Posterior cingulate gyrus (tissue), 11 donors: ENCODE data around the gene MED8.
"Not testable (repeated sequence)": the region's sequence is repeated elsewhere in the genome, so short reads cannot be mapped to it uniquely, and the experiment has no call there.

Experiments used
- DNase-seq, 10 donors: peaks; one replicate each; pipeline versions ENCODE4 v3.0.0 to v3.0.0-alpha.2; 2020 to 2021; ENCODE audit warnings: mixed read lengths in 3 of 10
- intact Hi-C: fragments of 100-400 bp; cut with DNase I; formaldehyde crosslinking; loops from one replicate; pipeline ENCODE4 v1.15.1; 2023

The MED8 gene

DNA sequence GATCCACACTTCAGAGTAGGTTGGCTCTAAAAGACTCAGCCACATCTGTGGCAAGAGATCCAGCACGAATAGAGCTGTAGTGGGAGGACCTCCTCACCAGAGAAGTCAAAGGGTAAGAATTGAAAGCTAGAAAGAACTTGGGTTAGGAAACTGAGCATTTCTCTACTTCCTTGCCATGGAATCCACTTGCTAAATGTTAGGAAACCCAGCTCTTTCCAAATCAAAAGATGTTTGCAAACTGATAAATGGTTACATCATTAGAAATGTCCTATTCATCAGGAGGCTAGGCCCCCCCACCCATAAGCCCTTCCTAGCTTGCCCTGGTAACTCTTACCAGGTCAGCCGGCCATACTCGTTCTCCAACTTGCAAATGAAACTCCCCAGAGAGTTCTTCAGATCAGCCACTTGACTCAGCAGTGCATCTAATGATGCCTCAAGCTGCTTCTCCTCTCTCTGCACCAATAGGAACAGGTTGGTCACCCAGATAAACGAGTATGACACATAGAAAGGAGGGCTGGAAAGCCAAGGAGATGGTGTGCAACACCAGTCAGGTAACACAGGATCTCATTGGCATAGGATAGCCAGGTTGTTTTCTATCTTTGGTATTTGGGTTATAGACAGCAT lies 1.5 kb downstream of the MED8 start:
- intact Hi-C loops: no loop called here
- DNase-seq: no peak

DNA sequence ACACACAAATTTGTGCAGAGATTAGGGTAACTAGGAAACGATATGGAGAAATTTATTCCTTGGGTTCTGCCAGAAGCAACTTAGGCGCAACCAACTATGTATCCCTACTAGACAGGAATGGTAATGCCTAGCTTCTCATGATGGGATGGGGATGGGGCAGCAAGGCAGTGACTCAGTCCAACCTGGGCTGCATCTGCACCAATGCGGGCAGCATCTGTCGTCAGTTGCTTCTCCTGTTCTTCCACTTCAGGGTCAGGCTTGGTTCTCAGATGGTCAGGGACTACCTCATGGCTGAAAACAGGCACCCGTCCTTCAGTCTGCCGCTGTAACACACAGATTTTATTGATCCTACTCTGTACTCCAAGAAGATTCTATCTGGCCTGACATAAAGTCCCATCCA lies 2.9 kb downstream of the MED8 start:
- intact Hi-C loops: no loop called here

DNA sequence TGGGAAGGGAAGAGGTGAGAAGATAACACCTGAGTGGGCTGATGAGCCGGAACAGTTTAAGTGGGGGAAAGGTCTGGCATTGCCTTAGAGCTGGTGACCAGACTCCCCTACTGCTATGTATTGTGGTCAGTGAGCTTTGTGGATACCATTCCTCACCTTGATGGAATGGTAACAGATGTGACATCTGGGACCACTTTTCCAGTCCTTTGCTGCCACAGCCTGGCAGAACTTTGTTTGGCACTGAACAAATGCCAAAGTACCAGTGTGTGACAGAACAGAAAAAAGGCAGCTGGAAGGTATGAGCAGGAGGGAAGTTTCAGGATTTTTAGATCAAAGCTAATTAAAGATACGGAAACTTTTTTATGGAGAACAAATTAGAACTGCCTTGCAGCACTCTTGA lies 6.2 kb downstream of the MED8 start:
- peak in 5 of 10 donors; percentile 47 to 92 (median 58) for DNase-seq
- intact Hi-C loops: loop anchor here (1.0 kb wide), 1 partner anchor 145 kb away; no protein-coding TSS in a partner anchor

More for the DNA sequence above, 2.9 kb downstream of the MED8 start:
- no peak for DNase-seq

DNA sequence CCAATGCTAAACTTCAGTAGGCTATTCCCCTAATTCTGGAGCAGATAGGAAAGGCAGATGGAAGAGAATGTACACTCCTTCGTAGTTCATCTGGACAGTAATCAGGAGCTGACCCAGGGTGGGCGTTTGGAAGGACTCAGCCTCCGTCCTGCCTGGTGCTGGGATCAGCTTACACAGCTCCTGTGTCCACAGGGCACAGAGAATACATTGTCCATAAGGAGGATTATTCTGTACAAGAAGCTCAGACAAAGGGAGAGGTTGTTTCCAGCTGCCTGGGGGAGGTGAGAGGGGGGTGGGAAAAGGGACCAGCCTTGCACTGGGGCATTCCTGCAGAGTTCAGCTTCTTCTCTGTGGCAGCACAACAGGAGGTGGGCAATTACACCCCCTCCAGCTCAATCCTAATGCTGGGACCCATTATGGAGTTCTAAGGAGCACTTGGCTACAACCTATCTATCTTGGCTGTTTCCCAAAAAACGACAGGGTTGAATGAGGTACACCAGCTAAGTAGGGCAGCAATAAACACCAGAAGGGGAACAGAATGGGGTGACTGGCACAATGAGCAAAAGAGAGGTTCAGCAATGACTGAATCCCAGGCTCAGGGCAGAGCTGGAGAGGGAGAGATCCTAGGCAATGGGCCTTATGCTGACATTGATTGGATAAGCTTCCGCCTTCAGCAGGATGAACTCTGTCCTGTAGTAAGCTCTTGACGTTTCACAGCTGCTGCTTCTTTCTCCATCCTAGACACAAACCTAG lies 7.4 kb downstream of the MED8 start:
- intact Hi-C loops: no loop called here
- peak in 8 of 10 donors; percentile 45 to 94 (median 61) for DNase-seq

DNA sequence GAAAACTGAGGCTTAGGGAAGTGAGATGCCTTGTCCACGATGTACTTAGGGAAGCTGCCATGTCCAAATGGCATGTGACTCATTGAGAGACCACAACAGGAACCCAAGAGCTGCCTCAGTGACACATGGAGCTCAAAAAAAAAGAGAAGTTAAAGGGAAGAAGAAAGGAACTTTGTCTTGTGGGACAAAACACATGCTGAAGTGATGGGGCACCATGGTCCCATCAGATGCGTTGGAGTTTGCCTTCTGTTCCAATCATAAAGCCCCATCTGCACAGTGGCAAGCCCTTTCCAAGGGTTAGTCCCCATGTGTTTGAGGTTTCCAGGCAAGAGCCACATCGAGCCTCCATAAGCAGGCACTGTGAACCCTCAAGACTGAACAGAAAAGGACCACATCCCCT lies 8.0 kb downstream of the MED8 start:
- DNase-seq: peak in 2 of 10 donors; percentile 17 to 40
- intact Hi-C loops: no loop called here

DNA sequence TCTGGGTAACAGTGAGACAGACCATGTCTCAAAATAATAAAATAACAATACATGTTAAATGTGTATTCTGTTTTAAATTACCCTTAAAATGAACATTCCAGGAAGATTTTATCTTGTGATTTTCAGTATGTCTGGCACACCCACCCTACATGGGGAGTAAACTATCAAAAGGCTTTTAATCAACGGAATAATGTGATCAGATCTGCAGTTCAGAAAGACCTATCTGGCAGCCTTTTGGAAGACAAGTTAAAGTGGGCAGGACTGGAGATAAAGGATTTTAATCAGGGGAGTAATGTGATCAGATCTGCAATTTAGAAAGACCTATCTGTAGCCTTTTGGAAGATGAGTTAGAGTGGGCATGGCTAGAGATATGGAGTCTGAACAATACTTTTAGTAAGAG lies 10.1 kb downstream of the MED8 start:
- no peak for DNase-seq
- intact Hi-C loops: no loop called here

DNA sequence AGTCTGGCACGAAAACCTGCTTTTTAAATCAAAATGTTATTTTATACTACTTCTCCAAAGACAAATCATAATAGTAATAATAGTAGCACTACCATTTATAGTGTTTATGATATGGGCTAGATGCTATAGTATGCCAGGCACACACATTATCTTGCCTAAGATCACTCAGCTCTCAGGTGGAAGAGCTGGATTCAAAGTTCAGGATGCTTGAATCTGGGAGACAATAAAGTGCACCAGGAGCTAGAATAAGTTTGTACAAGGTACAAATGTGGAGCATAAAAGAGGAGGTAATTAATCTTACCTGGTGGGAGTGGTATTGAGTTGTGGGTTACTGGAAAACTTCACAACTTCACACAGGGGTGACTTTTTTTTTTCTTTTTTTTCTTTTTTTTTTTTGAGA lies 11.8 kb downstream of the MED8 start:
- no peak for DNase-seq
- intact Hi-C loops: no loop called here

DNA sequence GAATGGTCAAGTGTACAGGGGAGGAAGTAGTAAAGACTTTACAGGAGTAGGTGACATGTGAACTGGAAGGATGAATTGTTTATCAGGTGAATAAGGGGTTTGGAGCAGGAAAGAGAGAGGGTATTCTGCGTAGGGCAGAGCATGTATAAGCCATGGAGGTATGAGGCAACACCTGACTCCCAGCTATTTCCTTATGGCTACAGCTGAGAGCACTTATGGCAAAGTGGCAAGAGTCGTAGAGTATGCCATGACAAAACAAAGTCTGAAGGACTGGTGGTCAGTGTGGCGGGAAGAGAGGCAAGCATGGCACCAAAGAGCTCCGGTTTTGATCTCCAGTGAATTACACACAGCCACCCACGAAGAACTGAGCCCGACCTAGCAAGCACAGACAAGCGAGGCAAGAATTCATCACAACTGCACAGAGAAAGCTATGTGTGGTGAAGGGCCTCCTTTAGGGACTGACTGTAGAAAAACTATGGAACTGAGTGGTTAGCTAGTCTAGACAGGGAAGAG lies 12.8 kb downstream of the MED8 start:
- intact Hi-C loops: no loop called here

DNA sequence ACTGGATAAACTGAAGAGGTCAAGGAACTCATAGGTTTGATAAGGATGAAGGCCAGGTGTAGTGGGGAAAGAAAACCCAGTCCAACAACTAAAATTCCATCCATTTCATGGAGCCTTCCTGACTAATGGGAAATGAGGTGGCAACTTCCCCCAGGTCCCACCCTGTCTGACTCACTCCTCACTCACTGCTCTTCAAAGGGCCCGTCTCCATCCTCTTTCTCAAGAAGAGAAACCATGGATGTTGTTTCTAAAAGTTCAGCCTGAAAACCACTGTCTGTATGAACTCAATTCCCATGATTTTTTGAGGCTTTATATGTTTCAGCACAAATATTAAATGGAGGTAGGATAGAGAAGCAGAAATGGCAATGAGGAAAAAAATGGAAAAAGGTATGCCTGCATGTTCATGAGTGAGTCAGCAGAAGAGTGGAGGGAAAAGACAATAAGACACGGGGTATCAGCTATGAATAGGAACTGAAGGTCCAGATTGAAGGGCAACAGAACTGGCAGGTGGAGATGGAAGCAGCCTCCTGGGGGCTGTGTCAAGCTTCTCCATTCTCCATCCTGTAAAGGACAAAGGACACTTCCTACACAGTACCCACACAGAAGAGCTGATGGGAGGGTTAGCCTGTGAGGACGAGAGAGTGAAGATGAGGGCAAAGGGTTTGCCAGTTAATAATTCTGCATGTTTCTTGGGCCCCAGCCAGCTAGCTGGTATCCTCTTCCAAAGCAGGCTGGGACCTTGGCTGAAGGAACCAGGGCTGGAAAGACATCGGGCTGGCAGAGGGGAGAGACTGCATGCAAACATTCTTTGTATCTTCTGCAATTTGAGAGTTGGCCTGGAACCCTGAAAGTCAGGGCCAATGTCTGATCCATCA lies 16.3 kb downstream of the MED8 start:
- intact Hi-C loops: no loop called here
- DNase-seq: no peak

More for the DNA sequence above, 12.8 kb downstream of the MED8 start:
- DNase-seq: no peak

DNA sequence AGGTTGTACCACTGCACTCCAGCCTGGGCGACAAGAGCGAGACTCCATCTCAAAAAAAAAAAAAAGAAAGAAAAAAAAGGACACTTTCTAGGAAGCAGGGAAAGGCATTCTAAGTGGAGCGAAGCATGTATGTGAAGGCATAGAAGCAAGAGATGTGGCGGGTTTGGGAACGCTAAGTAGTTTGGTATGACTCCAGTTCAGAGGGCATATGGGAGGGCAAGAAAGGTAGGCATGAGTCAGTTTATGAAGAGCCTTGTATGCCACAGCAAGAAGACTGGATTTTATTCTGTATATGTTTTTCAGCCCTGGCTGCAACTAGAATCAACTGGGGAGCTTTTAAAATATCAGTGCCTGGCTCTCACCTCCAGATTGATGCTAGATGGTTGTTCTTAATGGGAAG lies 17.4 kb downstream of the MED8 start:
- intact Hi-C loops: no loop called here

DNA sequence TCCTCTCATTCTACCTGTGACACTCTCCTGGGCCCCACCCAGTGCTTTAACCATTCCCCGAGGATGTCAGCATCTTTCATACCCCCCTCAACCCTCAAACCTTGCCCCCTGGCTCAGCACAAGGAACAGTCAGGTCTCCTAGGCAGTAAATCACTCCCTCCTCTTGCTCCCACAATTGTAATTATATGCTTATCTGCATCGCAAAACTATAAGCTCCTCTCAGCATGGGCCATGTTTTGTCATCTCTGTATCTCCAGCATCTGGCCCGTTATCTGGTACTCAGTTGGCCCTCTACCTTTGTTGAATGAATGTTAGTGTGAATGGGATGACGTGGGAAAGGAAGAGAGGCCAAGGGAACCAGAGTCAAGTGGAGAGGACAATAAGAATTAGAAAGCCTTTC lies 19.0 kb downstream of the MED8 start:
- no peak for DNase-seq
- intact Hi-C loops: no loop called here

More for the DNA sequence above, 17.4 kb downstream of the MED8 start:
- DNase-seq: no peak

DNA sequence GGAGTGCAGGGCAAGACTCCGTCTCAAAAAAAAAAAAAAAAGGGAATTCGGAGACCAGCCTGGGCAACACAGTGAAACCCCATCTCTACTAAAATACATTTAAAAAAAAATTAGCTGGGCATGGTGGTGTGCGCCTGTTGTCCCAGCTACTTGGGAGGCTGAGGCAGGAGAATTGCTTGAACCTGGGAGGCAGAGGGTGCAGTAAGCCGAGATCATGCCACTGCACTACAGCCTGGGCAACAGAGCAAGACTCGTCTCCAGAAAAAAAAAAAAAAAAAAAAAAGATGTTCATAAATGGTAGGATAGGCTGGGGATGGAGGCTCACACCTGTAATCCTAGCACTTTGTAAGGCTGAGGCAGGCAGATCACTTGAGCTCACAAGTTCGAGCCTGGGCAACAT lies 19.8 kb downstream of the MED8 start:
- intact Hi-C loops, DNase-seq: not testable (repeated sequence)

DNA sequence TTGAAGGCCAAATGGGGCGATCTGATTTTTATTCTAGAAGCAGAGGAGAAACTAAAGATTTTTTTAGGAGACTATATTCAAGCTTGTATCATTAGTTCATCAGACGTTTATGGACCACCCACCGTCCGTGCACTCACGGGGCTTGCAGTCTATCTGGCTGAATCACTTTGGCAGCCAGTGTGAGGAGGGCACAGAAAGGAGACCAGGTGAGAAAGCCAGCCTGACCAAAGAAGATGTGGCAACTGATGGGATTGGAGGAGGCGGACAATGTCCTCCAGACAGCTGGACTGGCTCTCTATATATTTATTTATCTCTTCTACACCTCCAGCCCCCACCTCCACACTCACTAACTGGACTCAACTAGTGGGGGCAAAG lies 21.0 kb downstream of the MED8 start:
- intact Hi-C loops: no loop called here
- no peak for DNase-seq

DNA sequence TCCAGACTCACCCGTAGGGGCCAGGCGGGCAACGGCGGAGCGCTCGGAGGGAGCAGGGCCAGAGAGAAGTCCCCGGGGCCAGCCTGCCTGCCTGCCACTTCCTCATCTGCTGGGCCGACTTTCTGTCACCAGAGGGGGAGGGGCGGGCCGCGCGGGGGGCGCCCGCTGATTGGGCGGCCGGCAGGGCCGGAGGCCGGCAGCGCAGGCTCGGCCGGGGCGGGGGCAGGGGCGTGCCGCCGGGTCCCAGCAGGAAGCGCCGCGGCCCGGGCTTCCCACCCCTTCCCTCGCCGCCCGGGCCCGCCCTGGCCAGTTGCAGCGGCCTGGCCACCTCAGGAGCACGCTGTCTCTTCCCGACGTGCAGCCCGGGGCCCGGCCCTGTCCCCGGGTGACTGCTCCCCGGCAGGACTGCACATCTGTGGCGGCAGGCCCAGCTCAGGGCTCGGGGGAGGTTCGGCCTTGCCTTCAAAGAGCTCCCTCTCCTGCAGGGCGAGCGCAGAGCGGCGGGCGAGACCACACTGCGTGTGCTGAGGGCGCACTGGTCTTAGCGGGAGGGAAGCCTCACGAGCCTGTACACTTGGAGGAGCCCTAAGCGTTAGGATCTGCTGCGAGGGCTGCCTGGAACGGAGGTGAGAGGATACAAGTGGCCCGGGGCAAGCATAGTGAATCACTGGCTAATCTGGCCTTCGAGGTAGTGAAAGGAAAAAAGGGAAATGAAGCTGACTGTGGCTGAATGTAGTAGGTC lies 21.5 kb downstream of the MED8 start, which contains the start of gene ELOVL1:
TSS of gene ELOVL1 (minus strand) at position 108 of the 742 bp plus-strand sequence. CDS start 2,402 bp downstream, outside the sequence.
- intact Hi-C loops: no loop called here
- peak; percentile 78 to 98 (median 84) for DNase-seq

DNA sequence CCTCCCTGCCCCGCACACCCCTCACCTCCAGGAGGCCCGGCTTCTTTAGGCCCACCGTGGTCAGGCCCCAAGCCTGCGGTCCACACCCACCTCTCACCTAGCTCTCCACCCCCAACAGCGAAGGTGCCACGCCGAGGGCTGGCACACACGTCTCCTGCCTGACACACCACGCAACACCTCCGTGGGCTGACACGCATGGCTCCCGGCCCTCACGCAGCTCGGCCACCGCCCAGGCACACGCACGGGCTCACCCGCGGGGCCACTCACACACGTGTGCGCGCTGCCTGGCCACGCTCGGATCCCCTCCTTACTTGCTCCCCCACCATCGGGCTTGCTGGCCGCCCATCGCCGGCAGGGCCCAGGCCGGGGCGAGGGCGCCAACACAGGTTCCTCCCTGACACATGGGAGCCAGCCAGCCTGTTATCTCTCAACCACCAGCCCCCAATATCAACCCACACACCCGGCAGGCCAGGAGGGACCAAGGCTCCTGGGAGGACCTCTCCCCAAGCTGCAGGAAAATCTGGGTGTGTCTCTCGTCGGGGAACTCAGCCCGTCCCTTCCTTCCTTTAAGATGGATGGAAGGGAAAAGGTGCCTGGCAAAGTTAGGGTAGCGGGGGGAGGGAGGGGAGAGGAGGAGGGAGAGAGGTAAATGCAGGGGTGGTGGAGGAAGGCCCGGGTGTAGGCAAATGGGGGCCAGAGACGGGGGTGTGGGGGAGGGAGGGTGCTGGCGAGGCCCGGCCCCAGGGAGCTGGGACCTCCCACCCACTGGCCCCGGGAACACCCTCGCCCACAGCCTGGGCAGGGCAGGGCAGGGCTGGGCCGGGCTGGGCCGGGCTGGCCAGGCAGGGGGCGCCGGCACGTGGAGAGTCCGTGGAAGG lies 22.3 kb downstream of the MED8 start:
- intact Hi-C loops: no loop called here
- peak in 2 of 10 donors; percentile 13 to 86 for DNase-seq

DNA sequence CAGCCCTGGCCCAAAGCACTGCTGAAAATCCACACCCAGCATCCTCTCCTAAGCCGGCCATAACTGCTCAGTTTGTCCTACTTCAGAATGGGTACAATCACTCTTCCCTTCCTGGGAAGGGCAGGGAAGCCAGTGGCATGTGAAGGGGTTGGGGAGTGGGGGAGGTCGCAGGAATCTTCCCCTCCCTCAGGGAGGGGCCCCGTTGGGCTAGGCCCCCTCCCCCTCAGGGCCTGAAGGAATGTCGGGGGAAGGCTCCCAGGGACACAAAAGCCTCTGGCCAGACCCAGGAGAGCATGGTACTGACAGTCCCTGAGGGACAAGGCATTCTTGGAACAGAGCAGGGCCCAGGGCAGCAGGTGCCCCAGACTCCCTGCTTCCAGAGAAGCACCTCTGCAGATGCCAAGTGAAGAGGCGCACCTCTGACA lies 23.0 kb downstream of the MED8 start:
- intact Hi-C loops: no loop called here
- DNase-seq: no peak

DNA sequence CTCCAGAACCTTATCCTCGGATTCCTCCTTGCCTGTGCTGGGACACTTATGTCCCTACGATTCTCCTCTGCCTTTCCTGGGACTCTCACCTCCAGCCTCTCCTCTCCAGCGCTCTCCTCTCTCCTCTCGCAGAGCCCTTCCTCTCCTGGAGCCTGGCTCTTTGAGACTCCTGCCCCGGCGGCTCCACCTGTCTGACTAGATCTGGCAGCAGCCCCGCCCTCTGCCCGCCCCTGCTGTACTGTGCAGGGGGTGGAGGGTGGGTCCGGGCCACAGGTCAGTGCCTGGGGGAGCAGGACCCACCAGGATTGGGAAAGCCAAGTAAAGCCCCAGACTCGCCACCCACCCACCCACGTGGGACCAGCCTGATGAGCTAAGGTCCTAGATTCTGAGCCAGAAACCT lies 23.4 kb downstream of the MED8 start:
- DNase-seq: no peak
- intact Hi-C loops: no loop called here

DNA sequence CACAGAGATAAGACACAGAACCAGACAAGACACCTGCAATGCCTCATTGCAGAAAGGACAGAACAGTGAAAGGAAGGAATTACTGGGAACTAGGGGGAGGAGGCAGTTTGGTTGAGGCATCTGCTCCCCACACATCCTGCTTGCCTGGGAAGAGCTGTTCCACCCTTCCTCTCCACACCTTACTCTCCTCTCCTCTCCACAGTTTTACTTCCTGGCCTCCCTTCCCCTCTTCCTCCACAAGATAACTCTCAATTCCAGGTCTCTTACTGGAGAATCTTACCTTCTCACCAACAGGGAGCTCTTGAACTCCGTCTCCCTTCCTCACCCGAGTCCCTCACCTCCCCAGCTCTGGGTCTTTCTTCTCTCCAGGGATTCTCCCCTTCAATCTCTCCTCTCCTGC lies 23.9 kb downstream of the MED8 start:
- no peak for DNase-seq
- intact Hi-C loops: no loop called here

DNA sequence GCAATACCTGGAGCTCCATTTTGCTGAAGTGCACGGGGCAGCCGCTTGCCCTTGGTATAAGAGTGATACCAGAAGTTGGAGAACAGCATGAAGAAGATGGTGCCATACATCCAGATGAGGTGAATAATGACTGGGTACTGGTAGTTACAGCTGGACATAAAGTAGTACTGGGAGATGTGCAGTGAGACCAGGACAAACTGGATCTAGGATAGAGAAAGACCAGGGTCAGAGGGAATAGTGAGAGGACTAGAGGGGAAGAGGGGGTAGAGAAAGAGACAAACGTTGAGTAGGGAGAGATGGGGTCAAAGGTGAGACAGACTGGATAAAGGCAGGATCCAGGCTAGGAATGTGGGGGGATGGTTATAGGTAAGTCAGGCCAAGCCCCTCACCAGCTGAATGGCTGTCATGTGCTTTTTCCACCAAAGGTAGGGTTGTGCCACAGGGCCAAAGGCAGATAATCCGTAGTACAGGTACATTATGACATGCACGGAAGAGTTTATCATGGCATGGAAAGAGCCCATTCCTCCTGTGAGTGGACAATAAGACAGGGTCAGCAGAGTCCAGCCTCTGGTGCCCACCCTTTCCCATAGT lies 25.6 kb downstream of the MED8 start:
- no peak for DNase-seq
- intact Hi-C loops: no loop called here
